GM12878 (cell line): ENCODE data around the gene FBXO27. TPM values are rescaled to one million over a fixed set of nuclear protein-coding genes. Genes with fewer than 3 reads are reported as not detected.

Experiments
- ATAC-seq: fragments of 200-7000 bp; cut with Tn5 transposase; 3 replicates; pipeline ENCODE4 v1.9.1; 2020; ENCODE audit warnings: mild to moderate bottlenecking, moderate library complexity
- BruUV-seq: library from RNA; stranded (reverse); fragments of 400-500 nt; replicated peaks from 2 replicates; lab custom pipeline; 2021; lab: Mats Ljungman, UMichigan
- CTCF ChIA-PET: fragments of 300-600 bp; sonication (Branson Sonifier 250); formaldehyde crosslinking; extraction: SDS; loops from one replicate; lab custom pipeline; 2021; ENCODE audit warnings: inconsistent platforms; lab: Yijun Ruan, JAX
- POLR2A ChIA-PET: fragments of 350-600 bp; formaldehyde crosslinking; extraction: SDS; loops from one replicate; lab custom pipeline; 2021; ENCODE audit warnings: inconsistent platforms; lab: Charles Lee
- RAD21 ChIA-PET: fragments of 300-600 bp; sonication (Branson Sonifier 250); formaldehyde crosslinking; loops from one replicate; lab custom pipeline; 2023; ENCODE audit warnings: antibody characterized with exemption; ENCODE audit not compliant: unreplicated experiment; lab: Charles Lee
- SMC1A ChIA-PET: fragments of 300-600 bp; sonication (Branson Sonifier 250); formaldehyde crosslinking; loops from one replicate; lab custom pipeline; 2023; ENCODE audit not compliant: unreplicated experiment, uncharacterized antibody; lab: Charles Lee
- DNase-seq: peaks from one replicate; pipeline ENCODE4 v3.0.0-alpha.2; 2011; ENCODE audit warnings: low read depth, low spot score
- FAIRE-seq: peaks from 3 replicates; lab custom pipeline; 2011; peaks lifted over from hg19 to GRCh38; lab: Jason Lieb, UNC
- H2AFZ ChIP-seq: 2 replicates; pipeline ENCODE4 v1.6.0; 2011; ENCODE audit warnings: low read depth, low read length, control low read depth; ENCODE audit not compliant: control insufficient read depth
- H3K27ac ChIP-seq: 2 replicates; pipeline ENCODE4 v1.5.1; 2011; ENCODE audit warnings: control low read depth; ENCODE audit not compliant: control insufficient read depth, insufficient read depth
- H3K27me3 ChIP-seq, 2 experiments: replicated peaks in 1 of 2; 2 replicates each; pipeline versions ENCODE4 v1.6.0 to v1.6.1; 2011; ENCODE audit warnings: low read length in 1 of 2; ENCODE audit not compliant: control insufficient read depth in 2 of 2, insufficient read depth in 2 of 2
- H3K36me3 ChIP-seq, 2 experiments: 2 replicates each; pipeline ENCODE4 v1.5.1; 2011; ENCODE audit warnings: low read length in 1 of 2; ENCODE audit not compliant: control insufficient read depth in 2 of 2, insufficient read depth in 2 of 2
- H3K4me1 ChIP-seq: 2 replicates; pipeline ENCODE4 v1.6.1; 2011; ENCODE audit warnings: mild to moderate bottlenecking, low read length, moderate library complexity, mixed read lengths; ENCODE audit not compliant: control insufficient read depth, insufficient read depth
- H3K4me2 ChIP-seq: 2 replicates; pipeline ENCODE4 v1.6.0; 2011; ENCODE audit warnings: control low read depth; ENCODE audit not compliant: control insufficient read depth, insufficient read depth
- H3K4me3 ChIP-seq: fragments of 200-600 bp; sonication (generic); 2 replicates; pipeline ENCODE4 v1.5.1; 2016
- H3K79me2 ChIP-seq: 2 replicates; pipeline ENCODE4 v1.6.0; 2011; ENCODE audit warnings: low read length; ENCODE audit not compliant: control insufficient read depth, insufficient read depth
- H3K9ac ChIP-seq: 2 replicates; pipeline ENCODE4 v1.8.0; 2011; ENCODE audit warnings: low read length, control low read depth, mixed read lengths; ENCODE audit not compliant: control insufficient read depth, insufficient read depth
- H3K9me3 ChIP-seq: replicated peaks from 3 replicates; pipeline ENCODE4 v1.5.1; 2011; ENCODE audit warnings: mild to moderate bottlenecking, low read length; ENCODE audit not compliant: control insufficient read depth, insufficient read depth
- H4K20me1 ChIP-seq: 2 replicates; pipeline ENCODE4 v1.6.0; 2011; ENCODE audit not compliant: control insufficient read depth, insufficient read depth
- BACH1 ChIP-seq: fragments of 450-650 bp; IDR thresholded peaks from 2 replicates; pipeline ENCODE4 v1.6.1; 2017; ENCODE audit warnings: mild to moderate bottlenecking, borderline replicate concordance
- CBFB ChIP-seq: IDR thresholded peaks from 2 replicates; pipeline ENCODE4 v1.6.1; 2016; ENCODE audit warnings: antibody characterized with exemption, low read depth
- CEBPB ChIP-seq, 2 experiments: fragments of 150-350 bp in 1 of 2; IDR thresholded peaks; 2 replicates each; pipeline ENCODE4 v1.6.1; 2012 to 2014; ENCODE audit warnings: low read depth in 2 of 2, low read length in 2 of 2, borderline replicate concordance in 1 of 2, inconsistent platforms in 1 of 2
- HCFC1 ChIP-seq: fragments of 150-350 bp; IDR thresholded peaks from 2 replicates; pipeline ENCODE4 v1.6.1; 2014; ENCODE audit warnings: low read length
- MYB ChIP-seq: fragments of 150-350 bp; IDR thresholded peaks from 2 replicates; pipeline ENCODE4 v1.6.1; 2014; ENCODE audit warnings: mild to moderate bottlenecking, low read depth, low read length, borderline replicate concordance
- NR2C2 ChIP-seq: IDR thresholded peaks from 2 replicates; pipeline ENCODE4 v1.6.1; 2011; ENCODE audit warnings: borderline replicate concordance, low read depth; ENCODE audit not compliant: control insufficient read depth, insufficient read length
- RAD21 ChIP-seq: IDR thresholded peaks from 2 replicates; pipeline ENCODE4 v1.6.1; 2011; ENCODE audit warnings: mild to moderate bottlenecking, low read depth, low read length, moderate library complexity; ENCODE audit not compliant: insufficient read depth
- RAD51 ChIP-seq: fragments of 450-650 bp; IDR thresholded peaks from 2 replicates; pipeline ENCODE4 v1.6.1; 2016; ENCODE audit warnings: moderate library complexity, mild to moderate bottlenecking, inconsistent platforms
- SIX5 ChIP-seq: IDR thresholded peaks from 2 replicates; pipeline ENCODE4 v1.6.1; 2011; ENCODE audit warnings: mild to moderate bottlenecking, low read depth, low read length, moderate library complexity; ENCODE audit not compliant: severe bottlenecking
- SMC3 ChIP-seq: IDR thresholded peaks from 2 replicates; pipeline ENCODE4 v1.6.1; 2011; ENCODE audit warnings: low read length, improper control_type of control experiment, borderline replicate concordance
- TCF7 ChIP-seq: IDR thresholded peaks from 2 replicates; pipeline ENCODE4 v1.6.1; 2014; ENCODE audit warnings: antibody characterized with exemption, borderline replicate concordance
- ZNF24 ChIP-seq: fragments of 450-650 bp; IDR thresholded peaks from 2 replicates; pipeline ENCODE4 v1.6.1; 2017; ENCODE audit warnings: antibody characterized with exemption, mild to moderate bottlenecking
- ZNF622 ChIP-seq: fragments of 450-650 bp; IDR thresholded peaks from 2 replicates; pipeline ENCODE4 v1.6.1; 2017; ENCODE audit warnings: mild to moderate bottlenecking, inconsistent platforms
- ZZZ3 ChIP-seq: IDR thresholded peaks from 2 replicates; pipeline ENCODE4 v1.6.1; 2011; ENCODE audit warnings: low read depth; ENCODE audit not compliant: control insufficient read depth, insufficient read length
- WGBS: methylation state at CpG from one replicate; pipeline ENCODE4 v1.1.6; 2016; ENCODE audit warnings: low lambda C conversion rate; ENCODE audit not compliant: insufficient replicate concordance, insufficient coverage; ENCODE audit errors: missing lambda C conversion rate; 5-methylcytosine and 5-hydroxymethylcytosine counted together
- in situ Hi-C: fragments of 300-500 bp; cut with MboI; formaldehyde crosslinking; loops from 9 replicates; pipeline ENCODE4 v1.14.3; 2018; ENCODE audit warnings: mixed read lengths
- intact Hi-C: fragments of 100-400 bp; cut with micrococcal nuclease; formaldehyde crosslinking; loops from one replicate; pipeline ENCODE4 v1.14.2; 2022; ENCODE audit not compliant: unreplicated experiment
- polyA plus RNA-seq, 11 experiments: library from polyadenylated mRNA; depleted of rRNA in 4 of 11; unstranded in 6 of 11; stranded (reverse) in 5 of 11; fragments of >200 nt; fragmentation: Nextera tagmentation in 4 of 11; fragmentation: Illumina TruSeq in 1 of 11; extraction: Ambion mirVana in 4 of 11; extraction: Trizol in 1 of 11; gene quantifications; 1 replicate in 1 of 11; 2 replicates in 10 of 11; pipeline versions ENCODE4 v1.2.1 to v1.2.3, GENCODE V29; 2011 to 2016; ENCODE audit warnings: inconsistent platforms in 2 of 11, missing spikeins in 2 of 11, low read depth in 1 of 11
- total RNA-seq, 4 experiments: library from RNA; depleted of rRNA in 3 of 4; stranded (reverse); fragments of >200 nt in 3 of 4; fragmentation: Illumina TruSeq in 1 of 4; extraction: Trizol in 1 of 4; gene quantifications; 2 replicates each; pipeline versions ENCODE4 v1.2.1 to v1.2.3, GENCODE V29; 2013 to 2021
- TF ChIP-seq, protein P1 (sequence below): fragments of 150-350 bp; IDR thresholded peaks from 2 replicates; pipeline ENCODE4 v1.6.1; 2016; ENCODE audit warnings: low read depth, low read length
- TF ChIP-seq, protein P2 (sequence below), 3 experiments: IDR thresholded peaks in 2 of 3; conservative IDR thresholded peaks in 1 of 3; 2 replicates each; pipeline ENCODE4 v1.5.1; 2011; ENCODE audit warnings: low read depth in 3 of 3, low read length in 3 of 3, mild to moderate bottlenecking in 3 of 3, control low read depth in 2 of 3, moderate library complexity in 2 of 3, inconsistent platforms in 1 of 3, mixed read lengths in 1 of 3; ENCODE audit not compliant: control insufficient read depth in 2 of 3, insufficient read depth in 1 of 3; ENCODE audit errors: extremely low read depth in 1 of 3
- TF ChIP-seq, protein P3 (sequence below): fragments of 450-650 bp; conservative IDR thresholded peaks from 2 replicates; pipeline ENCODE4 v1.6.1; 2017; ENCODE audit warnings: mild to moderate bottlenecking, moderate library complexity

FBXO27 gene
- total and polyA plus RNA-seq, 10 of the 15 experiments (the other 5 are each of a cell fraction or from before 2014, with no cell fraction given) = 3.1 to 15.4 (median 7.1) TPM

DNA sequence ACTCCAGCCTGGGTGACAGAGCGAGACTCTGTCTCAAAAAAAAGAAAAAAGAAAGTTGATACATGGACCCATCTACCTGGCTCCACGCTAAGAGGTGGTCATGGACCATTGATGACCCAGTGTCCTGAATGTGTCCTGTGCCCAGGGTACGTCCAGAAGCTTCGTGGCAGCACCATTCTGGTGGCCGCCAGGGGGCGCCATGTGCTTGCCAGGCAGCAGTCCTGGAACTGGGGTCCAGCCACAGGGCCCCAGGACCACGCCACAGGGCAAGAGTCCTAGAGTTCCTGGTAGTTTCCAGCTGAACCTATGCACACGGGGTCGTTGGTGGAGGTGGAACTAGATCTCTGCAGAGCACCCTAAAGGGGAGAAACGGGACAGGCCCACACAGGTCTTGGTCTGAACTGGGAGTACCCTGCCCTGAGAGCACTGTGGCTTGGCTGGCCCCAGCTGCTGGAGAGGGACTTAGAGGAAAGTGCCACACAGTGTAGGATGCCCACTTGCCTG lies 19.9 kb upstream of the FBXO27 start:
- Histone ChIP-seq H3K27ac (no peak overlapping the region), H3K9me3 (no peaks in the 10 kb centered on the region; the same call in 2 of the 3 replicates), H2AFZ (no peak overlapping the region), H3K27me3 (no peaks in the 10 kb centered on the region; a peak in 1 of 4 replicates), H3K36me3 (no peaks in the 10 kb centered on the region), H3K4me1 (no peaks in the 10 kb centered on the region), H3K4me3 (no peak overlapping the region), H4K20me1 (no peaks in the 10 kb centered on the region), H3K9ac (no peak overlapping the region), H3K4me2 (no peak overlapping the region), H3K79me2 (no peaks in the 10 kb centered on the region)
- ATAC-seq (peak; percentile 97), FAIRE-seq (no peak), DNase-seq (no peak)
- ChIA-PET CTCF (interaction anchor here (0.6 to 3.8 kb wide), 14 partner anchors 9 to 275 kb away, joined by 3 to 35 read pairs (median 5); partner anchors contain the start of gene FBXO17), SMC1A (interaction anchor here (0.8 to 1.8 kb wide), 4 partner anchors 20 to 90 kb away, joined by 3 to 7 read pairs (median 4); partner anchors contain the start of gene FBXO27), RAD21 (interaction anchor here (1.7 to 2.6 kb wide), 2 partner anchors 14 to 91 kb away, joined by 5 to 13 read pairs; no protein-coding TSS in a partner anchor), POLR2A (interaction anchor here (0.6 to 0.7 kb wide), 2 partner anchors 16 to 1814 kb away, joined by 3 to 5 read pairs; no protein-coding TSS in a partner anchor)
- no TSS peak for BruUV-seq
- 10% methylated on average over 9 of the region's 10 CpGs for WGBS
- in situ Hi-C loops (no loop called here), intact Hi-C loops (no loop called here)
- no peak for TF ChIP-seq ZNF622
- TF ChIP-seq NR2C2 = no peak
- TF ChIP-seq, protein P1, sequence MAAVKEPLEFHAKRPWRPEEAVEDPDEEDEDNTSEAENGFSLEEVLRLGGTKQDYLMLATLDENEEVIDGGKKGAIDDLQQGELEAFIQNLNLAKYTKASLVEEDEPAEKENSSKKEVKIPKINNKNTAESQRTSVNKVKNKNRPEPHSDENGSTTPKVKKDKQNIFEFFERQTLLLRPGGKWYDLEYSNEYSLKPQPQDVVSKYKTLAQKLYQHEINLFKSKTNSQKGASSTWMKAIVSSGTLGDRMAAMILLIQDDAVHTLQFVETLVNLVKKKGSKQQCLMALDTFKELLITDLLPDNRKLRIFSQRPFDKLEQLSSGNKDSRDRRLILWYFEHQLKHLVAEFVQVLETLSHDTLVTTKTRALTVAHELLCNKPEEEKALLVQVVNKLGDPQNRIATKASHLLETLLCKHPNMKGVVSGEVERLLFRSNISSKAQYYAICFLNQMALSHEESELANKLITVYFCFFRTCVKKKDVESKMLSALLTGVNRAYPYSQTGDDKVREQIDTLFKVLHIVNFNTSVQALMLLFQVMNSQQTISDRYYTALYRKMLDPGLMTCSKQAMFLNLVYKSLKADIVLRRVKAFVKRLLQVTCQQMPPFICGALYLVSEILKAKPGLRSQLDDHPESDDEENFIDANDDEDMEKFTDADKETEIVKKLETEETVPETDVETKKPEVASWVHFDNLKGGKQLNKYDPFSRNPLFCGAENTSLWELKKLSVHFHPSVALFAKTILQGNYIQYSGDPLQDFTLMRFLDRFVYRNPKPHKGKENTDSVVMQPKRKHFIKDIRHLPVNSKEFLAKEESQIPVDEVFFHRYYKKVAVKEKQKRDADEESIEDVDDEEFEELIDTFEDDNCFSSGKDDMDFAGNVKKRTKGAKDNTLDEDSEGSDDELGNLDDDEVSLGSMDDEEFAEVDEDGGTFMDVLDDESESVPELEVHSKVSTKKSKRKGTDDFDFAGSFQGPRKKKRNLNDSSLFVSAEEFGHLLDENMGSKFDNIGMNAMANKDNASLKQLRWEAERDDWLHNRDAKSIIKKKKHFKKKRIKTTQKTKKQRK = no peak
- TF ChIP-seq HCFC1 = no peak
- TF ChIP-seq SIX5 = no peak
- TF ChIP-seq CEBPB (IDR thresholded peaks at IDR 0.05; ENCODE audit: borderline replicate concordance in 1 of 2, low read depth in 2 of 2, low read length in 2 of 2) = no peak
- TF ChIP-seq CBFB = no peak
- no peak for TF ChIP-seq RAD51
- no peak for TF ChIP-seq ZNF24
- no peak for TF ChIP-seq ZZZ3
- peak; percentile 43; the same call in 1 of the 2 replicates for TF ChIP-seq SMC3
- no peak for TF ChIP-seq BACH1
- no peak for TF ChIP-seq MYB
- TF ChIP-seq, protein P2, sequence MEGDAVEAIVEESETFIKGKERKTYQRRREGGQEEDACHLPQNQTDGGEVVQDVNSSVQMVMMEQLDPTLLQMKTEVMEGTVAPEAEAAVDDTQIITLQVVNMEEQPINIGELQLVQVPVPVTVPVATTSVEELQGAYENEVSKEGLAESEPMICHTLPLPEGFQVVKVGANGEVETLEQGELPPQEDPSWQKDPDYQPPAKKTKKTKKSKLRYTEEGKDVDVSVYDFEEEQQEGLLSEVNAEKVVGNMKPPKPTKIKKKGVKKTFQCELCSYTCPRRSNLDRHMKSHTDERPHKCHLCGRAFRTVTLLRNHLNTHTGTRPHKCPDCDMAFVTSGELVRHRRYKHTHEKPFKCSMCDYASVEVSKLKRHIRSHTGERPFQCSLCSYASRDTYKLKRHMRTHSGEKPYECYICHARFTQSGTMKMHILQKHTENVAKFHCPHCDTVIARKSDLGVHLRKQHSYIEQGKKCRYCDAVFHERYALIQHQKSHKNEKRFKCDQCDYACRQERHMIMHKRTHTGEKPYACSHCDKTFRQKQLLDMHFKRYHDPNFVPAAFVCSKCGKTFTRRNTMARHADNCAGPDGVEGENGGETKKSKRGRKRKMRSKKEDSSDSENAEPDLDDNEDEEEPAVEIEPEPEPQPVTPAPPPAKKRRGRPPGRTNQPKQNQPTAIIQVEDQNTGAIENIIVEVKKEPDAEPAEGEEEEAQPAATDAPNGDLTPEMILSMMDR (IDR thresholded peaks at IDR 0.05 in 2 of 3, conservative IDR thresholded peaks at IDR 0.05 in 1 of 3; ENCODE audit: control insufficient read depth in 2 of 3, extremely low read depth in 1 of 3, insufficient read depth in 1 of 3, low read depth in 3 of 3, low read length in 3 of 3) = peak; percentile 59 to 93 (median 79)
- peak; percentile 53 for TF ChIP-seq RAD21
- TF ChIP-seq, protein P3, sequence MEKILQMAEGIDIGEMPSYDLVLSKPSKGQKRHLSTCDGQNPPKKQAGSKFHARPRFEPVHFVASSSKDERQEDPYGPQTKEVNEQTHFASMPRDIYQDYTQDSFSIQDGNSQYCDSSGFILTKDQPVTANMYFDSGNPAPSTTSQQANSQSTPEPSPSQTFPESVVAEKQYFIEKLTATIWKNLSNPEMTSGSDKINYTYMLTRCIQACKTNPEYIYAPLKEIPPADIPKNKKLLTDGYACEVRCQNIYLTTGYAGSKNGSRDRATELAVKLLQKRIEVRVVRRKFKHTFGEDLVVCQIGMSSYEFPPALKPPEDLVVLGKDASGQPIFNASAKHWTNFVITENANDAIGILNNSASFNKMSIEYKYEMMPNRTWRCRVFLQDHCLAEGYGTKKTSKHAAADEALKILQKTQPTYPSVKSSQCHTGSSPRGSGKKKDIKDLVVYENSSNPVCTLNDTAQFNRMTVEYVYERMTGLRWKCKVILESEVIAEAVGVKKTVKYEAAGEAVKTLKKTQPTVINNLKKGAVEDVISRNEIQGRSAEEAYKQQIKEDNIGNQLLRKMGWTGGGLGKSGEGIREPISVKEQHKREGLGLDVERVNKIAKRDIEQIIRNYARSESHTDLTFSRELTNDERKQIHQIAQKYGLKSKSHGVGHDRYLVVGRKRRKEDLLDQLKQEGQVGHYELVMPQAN = no peak
- no peak for TF ChIP-seq TCF7
